Common myeloid progenitor, CD34-positive (primary cell): ENCODE results near the gene MGAT4A.
A peak's percentile ranks its signal among the peaks of the same experiment; 100 is the strongest.

Experiments
- CTCF ChIA-PET: fragments of 350-600 bp; sonication (Branson Sonifier 250); formaldehyde crosslinking; loops from one replicate; lab custom pipeline; 2021; ENCODE audit warnings: antibody characterized with exemption; lab: Charles Lee
- POLR2A ChIA-PET: fragments of 350-600 bp; sonication (Branson Sonifier 250); formaldehyde crosslinking; loops from one replicate; lab custom pipeline; 2021; ENCODE audit warnings: antibody characterized with exemption; lab: Charles Lee
- DNase-seq, 3 donors: peaks; one replicate each; pipeline versions ENCODE4 v3.0.0 to v3.0.0-alpha.2; 2013
- H3K27ac ChIP-seq, 2 experiments: 1 replicate in 1 of 2; 2 replicates in 1 of 2; pipeline ENCODE4 v1.7.0; 2013; ENCODE audit warnings: inconsistent platforms in 2 of 2, low read length in 2 of 2, mild to moderate bottlenecking in 2 of 2, low read depth in 1 of 2, moderate library complexity in 1 of 2; ENCODE audit not compliant: severe bottlenecking in 2 of 2, insufficient read depth in 1 of 2, poor library complexity in 1 of 2
- H3K27me3 ChIP-seq, 5 experiments: replicated peaks in 2 of 5; 1 replicate in 3 of 5; 2 replicates in 2 of 5; pipeline versions ENCODE4 v1.6.1 to v1.7.0; 2013; ENCODE audit warnings: low read length in 4 of 5, mild to moderate bottlenecking in 2 of 5, moderate library complexity in 2 of 5, inconsistent platforms in 1 of 5; ENCODE audit not compliant: insufficient read depth in 5 of 5, control insufficient read depth in 4 of 5
- H3K36me3 ChIP-seq, 4 experiments: 1 replicate in 2 of 4; 2 replicates in 2 of 4; pipeline versions ENCODE4 v1.6.1 to v1.7.0; 2013; ENCODE audit warnings: low read length in 3 of 4, control low read depth in 1 of 4, mild to moderate bottlenecking in 1 of 4; ENCODE audit not compliant: control insufficient read depth in 4 of 4, insufficient read depth in 4 of 4
- H3K4me1 ChIP-seq, 4 experiments: 1 replicate in 3 of 4; 2 replicates in 1 of 4; pipeline versions ENCODE4 v1.6.1 to v1.7.1; 2013; ENCODE audit warnings: low read length in 3 of 4, mild to moderate bottlenecking in 3 of 4, control low read depth in 1 of 4, inconsistent platforms in 1 of 4, moderate library complexity in 1 of 4; ENCODE audit not compliant: control insufficient read depth in 4 of 4, insufficient read depth in 4 of 4; ENCODE audit errors: control extremely low read depth in 1 of 4
- H3K4me3 ChIP-seq, 7 experiments: 1 replicate in 4 of 7; 2 replicates in 3 of 7; pipeline versions ENCODE4 v1.5.1 to v1.7.0; 2013; ENCODE audit warnings: mild to moderate bottlenecking in 7 of 7, low read length in 6 of 7, moderate library complexity in 6 of 7, inconsistent platforms in 2 of 7, low read depth in 2 of 7, control low read depth in 1 of 7; ENCODE audit not compliant: insufficient read depth in 4 of 7, control insufficient read depth in 1 of 7; ENCODE audit errors: extremely low read depth in 1 of 7
- H3K9me3 ChIP-seq, 5 experiments: 1 replicate in 4 of 5; 2 replicates in 1 of 5; pipeline versions ENCODE4 v1.6.1 to v1.7.1; 2013; ENCODE audit warnings: low read length in 4 of 5, mild to moderate bottlenecking in 2 of 5, inconsistent platforms in 1 of 5, low read depth in 1 of 5, moderate library complexity in 1 of 5; ENCODE audit not compliant: control insufficient read depth in 4 of 5, insufficient read depth in 2 of 5; ENCODE audit errors: control extremely low read depth in 1 of 5
- WGBS: methylation state at CpG from one replicate; pipeline ENCODE4 v1.1.5; 2013; ENCODE audit not compliant: insufficient coverage; 5-methylcytosine and 5-hydroxymethylcytosine counted together

Gene MGAT4A

DNA sequence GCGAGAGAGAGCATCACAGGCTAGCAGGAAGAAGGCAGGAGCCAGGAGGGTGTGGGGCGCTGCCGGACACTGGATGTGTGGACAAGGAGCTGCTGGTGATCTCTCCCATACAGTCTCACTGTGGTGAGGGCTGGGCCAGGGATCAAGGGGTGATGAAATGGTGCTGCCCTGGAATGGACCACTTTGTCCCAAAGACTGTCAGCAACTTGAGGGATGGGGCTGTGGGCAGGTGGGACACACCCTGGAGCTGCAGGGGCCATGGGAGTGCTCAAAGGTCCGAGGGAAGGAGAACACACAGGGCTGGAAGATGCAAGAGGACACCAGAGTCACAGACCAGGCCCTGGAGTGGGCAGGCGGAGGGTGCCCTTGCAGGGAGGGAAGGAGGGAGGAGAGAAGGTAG lies 160.6 kb downstream of the MGAT4A start:
- Histone ChIP-seq H3K9me3 (no peaks in the 10 kb centered on the region), H3K27ac (no peak overlapping the region), H3K27me3 (no peaks in the 10 kb centered on the region), H3K4me1 (no peaks in the 10 kb centered on the region), H3K36me3 (peaks cover 10 to 88% (median 56%) of the 10 kb centered on the region in 4 experiments), H3K4me3 (no peak overlapping the region)
- CTCF ChIA-PET = interaction anchor here (1.3 to 2.4 kb wide), 3 partner anchors 9 to 157 kb away, joined by 3 to 14 read pairs (median 4); no protein-coding TSS in a partner anchor
- WGBS = 93% methylated on average over 5 of the region's 5 CpGs
- POLR2A ChIA-PET = no interaction called here
- no peak for DNase-seq

DNA sequence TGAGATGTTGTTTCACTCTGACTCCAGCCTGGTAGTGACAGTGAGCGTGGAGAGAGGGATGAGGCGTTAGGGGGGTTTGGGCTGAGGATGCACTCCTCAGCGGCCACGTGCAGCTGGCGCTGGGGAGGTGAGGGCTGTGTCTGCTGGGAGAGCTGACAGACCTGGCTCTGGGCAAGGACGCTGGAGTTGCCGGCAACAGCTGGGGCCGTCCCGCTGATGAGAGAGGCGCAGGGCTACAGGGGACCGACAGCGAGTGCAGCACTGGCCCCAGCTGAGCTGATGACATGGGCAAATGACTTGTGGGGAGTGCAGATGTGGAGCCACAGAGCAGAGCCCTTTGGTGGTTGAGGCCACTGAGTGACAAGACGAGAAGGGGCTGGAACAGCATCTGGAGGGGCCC lies 161.0 kb downstream of the MGAT4A start:
- no peak for DNase-seq
- ChIA-PET CTCF (interaction anchor here (1.3 to 2.4 kb wide), 2 partner anchors 9 to 10 kb away, joined by 4 to 14 read pairs; no protein-coding TSS in a partner anchor), POLR2A (no interaction called here)
- H3K4me1 ChIP-seq = no peaks in the 10 kb centered on the region
- no peaks in the 10 kb centered on the region for H3K27me3 ChIP-seq
- H3K36me3 ChIP-seq = peaks cover 10 to 89% (median 57%) of the 10 kb centered on the region in 4 experiments
- WGBS = 97% methylated on average over 13 of the region's 13 CpGs
- no peaks in the 10 kb centered on the region for H3K9me3 ChIP-seq
- no peak overlapping the region for H3K4me3 ChIP-seq
- no peak overlapping the region for H3K27ac ChIP-seq

DNA sequence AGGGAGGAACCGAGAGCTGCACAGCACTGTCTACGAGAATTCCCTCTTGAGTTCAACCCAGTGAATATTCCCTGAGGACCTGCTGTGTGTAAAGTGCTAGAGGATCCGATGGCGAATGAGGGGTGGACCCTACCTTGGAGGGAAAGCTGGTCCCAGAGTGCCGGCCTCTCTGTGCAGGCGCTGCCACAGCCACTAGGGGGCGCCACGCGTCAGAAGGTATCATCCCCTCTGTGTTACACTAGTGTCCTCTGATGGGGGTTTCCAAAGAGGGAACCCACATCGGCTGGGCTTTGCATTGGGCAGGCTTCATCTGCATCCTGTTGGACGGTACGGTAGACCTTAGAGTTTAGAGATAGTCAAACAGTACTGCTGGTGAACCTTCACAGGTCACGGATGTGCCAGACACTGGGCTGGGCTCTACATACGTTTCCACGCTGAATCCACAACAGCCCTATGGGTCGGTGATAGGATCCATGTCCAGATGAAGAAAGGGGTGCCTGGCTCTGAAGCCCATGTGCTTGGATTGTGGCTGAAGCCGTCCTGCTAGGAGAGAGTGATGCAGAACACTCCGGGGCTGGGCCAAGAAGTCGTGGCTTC lies 161.6 kb downstream of the MGAT4A start:
- no peaks in the 10 kb centered on the region for H3K9me3 ChIP-seq
- H3K27me3 ChIP-seq = no peaks in the 10 kb centered on the region
- 75% methylated on average over 17 of the region's 19 CpGs for WGBS
- H3K4me3 ChIP-seq = no peak overlapping the region
- POLR2A ChIA-PET = no interaction called here
- DNase-seq = peak; percentile 22 to 54 (median 47)
- H3K27ac ChIP-seq = no peak overlapping the region
- no peaks in the 10 kb centered on the region for H3K4me1 ChIP-seq
- H3K36me3 ChIP-seq = peaks cover 10 to 95% (median 56%) of the 10 kb centered on the region in 4 experiments
- CTCF ChIA-PET = interaction anchor here (0.7 to 2.4 kb wide), 8 partner anchors 10 to 267 kb away, joined by 3 to 14 read pairs (median 4); no protein-coding TSS in a partner anchor
